K562 (cell line): ENCODE data around the gene SAMD15. TPM values are rescaled to one million over a fixed set of nuclear protein-coding genes. Genes with fewer than 3 reads are reported as not detected.

Source experiments
- ATAC-seq: fragments of 200-7000 bp; cut with Tn5 transposase; 3 replicates; pipeline ENCODE4 v1.9.1; 2020; ENCODE audit warnings: moderate library complexity
- BruUV-seq: library from RNA; stranded (reverse); fragments of 400-500 nt; replicated peaks from 2 replicates; lab custom pipeline; 2021; lab: Mats Ljungman, UMichigan
- CTCF ChIA-PET: fragments of 300-600 bp; formaldehyde crosslinking; extraction: SDS; loops from one replicate; lab custom pipeline; 2021; ENCODE audit warnings: low intra/inter-chr PET ratio; lab: Yijun Ruan, JAX
- POLR2A ChIA-PET: fragments of 300-600, 350-650 bp; sonication (Branson Sonifier 250); formaldehyde crosslinking; extraction: SDS; loops from one replicate; lab custom pipeline; 2021; ENCODE audit warnings: antibody characterized with exemption, inconsistent platforms; lab: Yijun Ruan, JAX
- DNase-seq, 4 experiments: peaks; one replicate each; pipeline versions ENCODE4 v3.0.0 to v3.0.0-alpha.2; 2011 to 2018; ENCODE audit warnings: low spot score in 3 of 4, mixed read lengths in 3 of 4; ENCODE audit errors: extremely low read depth in 1 of 4
- FAIRE-seq: peaks from 2 replicates; lab custom pipeline; 2011; peaks lifted over from hg19 to GRCh38; lab: Jason Lieb, UNC
- H2AFZ ChIP-seq: 2 replicates; pipeline ENCODE4 v1.6.0; 2011; ENCODE audit warnings: low read depth, low read length, control low read depth, inconsistent platforms
- H3K27ac ChIP-seq: fragments of 200-600 bp; 3 replicates; pipeline ENCODE4 v1.8.0; 2011; ENCODE audit warnings: low read depth, mild to moderate bottlenecking, control low read depth, inconsistent platforms, low read length, moderate library complexity, mixed read lengths; ENCODE audit errors: extremely low read depth
- H3K27me3 ChIP-seq, 2 experiments: fragments of 300-600 bp in 1 of 2; 2 replicates in 1 of 2; 3 replicates in 1 of 2; pipeline versions ENCODE4 v1.6.0 to v1.8.0; 2011; ENCODE audit warnings: inconsistent platforms in 2 of 2, low read length in 2 of 2, mild to moderate bottlenecking in 1 of 2, mixed read lengths in 1 of 2, moderate library complexity in 1 of 2; ENCODE audit not compliant: control insufficient read depth in 2 of 2, insufficient read depth in 2 of 2
- H3K36me3 ChIP-seq: fragments of 300-600 bp; 3 replicates; pipeline ENCODE4 v1.8.0; 2011; ENCODE audit warnings: mild to moderate bottlenecking, low read length, inconsistent platforms; ENCODE audit not compliant: control insufficient read depth, insufficient read depth
- H3K4me1 ChIP-seq, 2 experiments: fragments of 200-600 bp in 1 of 2; replicated peaks in 1 of 2; 2 replicates in 1 of 2; 3 replicates in 1 of 2; pipeline versions ENCODE4 v1.5.1 to v1.8.0; 2011; ENCODE audit warnings: inconsistent platforms in 2 of 2, low read length in 2 of 2, mild to moderate bottlenecking in 1 of 2, mixed read lengths in 1 of 2, moderate library complexity in 1 of 2; ENCODE audit not compliant: control insufficient read depth in 2 of 2, insufficient read depth in 2 of 2
- H3K4me2 ChIP-seq: 2 replicates; pipeline ENCODE4 v1.6.1; 2011; ENCODE audit warnings: low read length, control low read depth, inconsistent platforms, mixed read lengths; ENCODE audit not compliant: insufficient read depth
- H3K4me3 ChIP-seq: fragments of 200-600 bp; sonication (generic), shearing (Covaris generic); 2 replicates; pipeline ENCODE4 v1.5.1; 2016; ENCODE audit warnings: control low read depth, inconsistent platforms
- H3K79me2 ChIP-seq: fragments of 200-600 bp; 3 replicates; pipeline ENCODE4 v1.8.0; 2011; ENCODE audit warnings: low read length, inconsistent platforms; ENCODE audit not compliant: control insufficient read depth, insufficient read depth
- H3K9ac ChIP-seq, 2 experiments: 2 replicates each; pipeline versions ENCODE4 v1.6.0 to v1.6.1; 2011; ENCODE audit warnings: low read depth in 2 of 2, low read length in 2 of 2, control low read depth in 1 of 2, inconsistent platforms in 1 of 2, mild to moderate bottlenecking in 1 of 2, mixed read lengths in 1 of 2; ENCODE audit not compliant: insufficient read depth in 1 of 2
- H3K9me1 ChIP-seq: one replicate; pipeline ENCODE4 v1.6.0; 2011; ENCODE audit warnings: inconsistent platforms, mild to moderate bottlenecking, low read length, moderate library complexity; ENCODE audit not compliant: control insufficient read depth, insufficient read depth
- H3K9me3 ChIP-seq: replicated peaks from 2 replicates; pipeline ENCODE4 v1.5.1; 2011; ENCODE audit warnings: low read depth, low read length, inconsistent platforms; ENCODE audit not compliant: control insufficient read depth, insufficient read depth
- H4K20me1 ChIP-seq: replicated peaks from 2 replicates; pipeline ENCODE4 v1.6.1; 2011; ENCODE audit warnings: low read length, inconsistent platforms, mixed read lengths; ENCODE audit not compliant: control insufficient read depth, insufficient read depth
- BRF2 ChIP-seq: IDR thresholded peaks from 3 replicates; pipeline ENCODE4 v1.6.1; 2011; ENCODE audit warnings: borderline replicate concordance, mild to moderate bottlenecking; ENCODE audit not compliant: insufficient read length, insufficient read depth
- DIDO1 ChIP-seq: fragments of 450-650 bp; IDR thresholded peaks from 2 replicates; pipeline ENCODE4 v1.6.1; 2016; ENCODE audit warnings: low read depth, missing biosample characterization, missing genetic modification characterization
- ETV5 ChIP-seq: sonication (generic); formaldehyde crosslinking; IDR thresholded peaks from 2 replicates; pipeline ENCODE4 v1.4.0; 2020; ENCODE audit warnings: low read depth, mild to moderate bottlenecking, missing genetic modification reagents
- GATAD2B ChIP-seq: fragments of 450-650 bp; IDR thresholded peaks from 2 replicates; pipeline ENCODE4 v1.6.1; 2017; ENCODE audit warnings: mild to moderate bottlenecking, borderline replicate concordance
- HDAC1 ChIP-seq, 2 experiments: fragments of 450-650 bp; IDR thresholded peaks; 2 replicates each; pipeline ENCODE4 v1.6.1; 2016 to 2017; ENCODE audit warnings: inconsistent platforms in 1 of 2, mild to moderate bottlenecking in 1 of 2, moderate library complexity in 1 of 2
- IFI16 ChIP-seq: fragments of 250-450 bp; sonication (Bioruptor Pico); IDR thresholded peaks from 2 replicates; pipeline ENCODE4 v2.1.2; 2022; ENCODE audit warnings: mild to moderate bottlenecking, inconsistent platforms
- ILF3 ChIP-seq: fragments of 450-650 bp; IDR thresholded peaks from 2 replicates; pipeline ENCODE4 v1.6.1; 2018; ENCODE audit warnings: antibody characterized with exemption, mild to moderate bottlenecking, moderate library complexity, borderline replicate concordance
- MTA1 ChIP-seq: fragments of 450-650 bp; IDR thresholded peaks from 2 replicates; pipeline ENCODE4 v1.6.1; 2017; ENCODE audit warnings: borderline replicate concordance
- NCOA4 ChIP-seq: fragments of 450-650 bp; IDR thresholded peaks from 2 replicates; pipeline ENCODE4 v1.6.1; 2018; ENCODE audit warnings: mild to moderate bottlenecking; ENCODE audit not compliant: partially characterized antibody
- NCOR1 ChIP-seq: fragments of 450-650 bp; IDR thresholded peaks from 2 replicates; pipeline ENCODE4 v1.6.1; 2016; ENCODE audit warnings: mild to moderate bottlenecking, moderate library complexity
- NR2C1 ChIP-seq, 2 experiments: fragments of 450-650 bp; IDR thresholded peaks; 2 replicates each; pipeline ENCODE4 v1.6.1; 2017; ENCODE audit warnings: mild to moderate bottlenecking in 2 of 2, antibody characterized with exemption in 1 of 2, inconsistent platforms in 1 of 2, missing compliant biosample characterization in 1 of 2, missing genetic modification characterization in 1 of 2
- PKNOX1 ChIP-seq: fragments of 450-650 bp; IDR thresholded peaks from 2 replicates; pipeline ENCODE4 v1.6.1; 2016
- RB1 ChIP-seq: fragments of 450-650 bp; IDR thresholded peaks from 2 replicates; pipeline ENCODE4 v1.6.1; 2017; ENCODE audit warnings: low read depth, mild to moderate bottlenecking
- SIN3A ChIP-seq, 2 experiments: fragments of 150-350 bp in 1 of 2; IDR thresholded peaks; 2 replicates each; pipeline ENCODE4 v1.6.1; 2011 to 2016; ENCODE audit warnings: borderline replicate concordance in 2 of 2, low read depth in 2 of 2, low read length in 2 of 2, mild to moderate bottlenecking in 2 of 2, moderate library complexity in 2 of 2; ENCODE audit not compliant: control insufficient read depth in 1 of 2
- ZBTB8A ChIP-seq: fragments of 450-650 bp; IDR thresholded peaks from 2 replicates; pipeline ENCODE4 v1.6.1; 2018; ENCODE audit warnings: mild to moderate bottlenecking, moderate library complexity; ENCODE audit not compliant: partially characterized antibody
- ZNF174 ChIP-seq: fragments of 250-450 bp; sonication (Bioruptor Pico); IDR thresholded peaks from 2 replicates; pipeline ENCODE4 v1.4.0; 2020; ENCODE audit warnings: mild to moderate bottlenecking
- ZNF668 ChIP-seq: fragments of 250-450 bp; sonication (Bioruptor Pico); IDR thresholded peaks from 2 replicates; pipeline ENCODE4 v1.8.0; 2022; ENCODE audit warnings: mild to moderate bottlenecking, inconsistent platforms
- WGBS: fragments of 100-300 bp; shearing (Covaris generic); methylation state at CpG from one replicate; pipeline ENCODE4 v1.1.6; 2016; ENCODE audit warnings: low coverage, mixed read lengths; ENCODE audit not compliant: insufficient coverage; ENCODE audit errors: missing lambda C conversion rate; 5-methylcytosine and 5-hydroxymethylcytosine counted together
- in situ Hi-C: fragments of 300-500 bp; cut with MboI; formaldehyde crosslinking; loops from 4 replicates; pipeline ENCODE4 v1.15.0; 2018; ENCODE audit warnings: inconsistent platforms, mixed read lengths
- intact Hi-C: fragments of 100-400 bp; cut with micrococcal nuclease; formaldehyde crosslinking; loops from 2 replicates; pipeline ENCODE4 v1.14.2; 2022
- polyA plus RNA-seq, 8 experiments: library from polyadenylated mRNA; depleted of rRNA in 4 of 8; stranded (reverse) in 5 of 8; unstranded in 3 of 8; fragments of >200 nt; fragmentation: Nextera tagmentation in 2 of 8; fragmentation: Illumina TruSeq in 1 of 8; extraction: Ambion mirVana in 2 of 8; extraction: Trizol in 1 of 8; gene quantifications; 2 replicates each; pipeline versions ENCODE4 v1.2.1 to v1.2.3, GENCODE V29; 2011 to 2014; ENCODE audit warnings: inconsistent platforms in 1 of 8, missing spikeins in 1 of 8
- total RNA-seq, 7 experiments: library from RNA; depleted of rRNA in 6 of 7; stranded (reverse); fragments of >200 nt in 6 of 7; fragmentation: Illumina TruSeq in 2 of 7; extraction: Trizol in 2 of 7; gene quantifications; 2 replicates each; pipeline versions ENCODE4 v1.2.1 to v1.2.3, GENCODE V29; 2011 to 2021; ENCODE audit warnings: low replicate concordance in 1 of 7
- TF ChIP-seq, protein P1 (sequence below): fragments of 250-450 bp; sonication (Bioruptor Pico); IDR thresholded peaks from 2 replicates; pipeline ENCODE4 v1.8.0; 2022; ENCODE audit warnings: inconsistent platforms
- TF ChIP-seq, protein P2 (sequence below): fragments of 250-450 bp; sonication (Bioruptor Pico); IDR thresholded peaks from 2 replicates; pipeline ENCODE4 v1.8.0; 2021; ENCODE audit warnings: moderate library complexity, mild to moderate bottlenecking, inconsistent platforms

SAMD15 gene
- total and polyA plus RNA-seq, 9 of the 15 experiments (the other 6 are each of a cell fraction or from before 2014, with no cell fraction given) = 0.18 to 0.54 (median 0.25) TPM

DNA sequence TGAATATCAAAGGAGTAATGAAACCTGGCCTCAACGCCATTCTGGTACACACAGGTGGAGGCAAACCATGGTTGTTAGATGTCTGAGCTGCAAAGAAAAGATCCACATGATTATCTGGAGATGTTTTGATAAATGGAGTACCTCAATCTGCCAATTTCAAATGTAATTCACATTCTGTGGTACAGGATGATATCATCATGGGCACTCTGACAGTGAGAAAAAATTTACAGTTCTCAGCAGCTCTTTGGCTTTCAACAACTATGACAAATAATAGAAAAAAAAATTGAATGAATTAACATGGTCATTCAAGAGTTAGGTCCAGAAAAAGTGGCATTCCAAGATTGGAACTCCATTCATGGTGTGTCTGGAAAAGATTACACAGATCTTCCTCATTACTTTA is 17.6 kb upstream of the SAMD15 start:
- POLR2A ChIA-PET = no interaction called here
- Histone ChIP-seq H3K9ac (no peak overlapping the region), H3K27ac (no peak overlapping the region), H2AFZ (no peak overlapping the region), H3K4me1 (no peaks in the 10 kb centered on the region; a peak in 1 of 5 replicates), H3K4me2 (no peak overlapping the region)
- no peak for ATAC-seq
- no peak for DNase-seq
- in situ Hi-C loops = no loop called here
- TF ChIP-seq ZBTB8A (no peak), NR2C1 (IDR thresholded peaks at IDR 0.05) (no peak), NR2C1 (tag; IDR thresholded peaks at IDR 0.05) (no peak), BRF2 (no peak), ZNF668 (no peak), ZNF174 (CRISPR knock-in tag) (no peak), RB1 (no peak), NCOR1 (no peak), IFI16 (CRISPR knock-in tag) (no peak), HDAC1 (IDR thresholded peaks at IDR 0.05) (no peak), SIN3A (IDR thresholded peaks at IDR 0.05; ENCODE audit: borderline replicate concordance in 2 of 2, control insufficient read depth in 1 of 2, low read depth in 2 of 2, low read length in 2 of 2) (no peak), ILF3 (no peak), GATAD2B (no peak), MTA1 (no peak), NCOA4 (no peak), ETV5 (CRISPR knock-in tag) (no peak), DIDO1 (no peak), PKNOX1 (no peak)
- TF ChIP-seq, protein P1, sequence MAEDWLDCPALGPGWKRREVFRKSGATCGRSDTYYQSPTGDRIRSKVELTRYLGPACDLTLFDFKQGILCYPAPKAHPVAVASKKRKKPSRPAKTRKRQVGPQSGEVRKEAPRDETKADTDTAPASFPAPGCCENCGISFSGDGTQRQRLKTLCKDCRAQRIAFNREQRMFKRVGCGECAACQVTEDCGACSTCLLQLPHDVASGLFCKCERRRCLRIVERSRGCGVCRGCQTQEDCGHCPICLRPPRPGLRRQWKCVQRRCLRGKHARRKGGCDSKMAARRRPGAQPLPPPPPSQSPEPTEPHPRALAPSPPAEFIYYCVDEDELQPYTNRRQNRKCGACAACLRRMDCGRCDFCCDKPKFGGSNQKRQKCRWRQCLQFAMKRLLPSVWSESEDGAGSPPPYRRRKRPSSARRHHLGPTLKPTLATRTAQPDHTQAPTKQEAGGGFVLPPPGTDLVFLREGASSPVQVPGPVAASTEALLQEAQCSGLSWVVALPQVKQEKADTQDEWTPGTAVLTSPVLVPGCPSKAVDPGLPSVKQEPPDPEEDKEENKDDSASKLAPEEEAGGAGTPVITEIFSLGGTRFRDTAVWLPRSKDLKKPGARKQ (CRISPR knock-in tag) = no peak
- TF ChIP-seq, protein P2, sequence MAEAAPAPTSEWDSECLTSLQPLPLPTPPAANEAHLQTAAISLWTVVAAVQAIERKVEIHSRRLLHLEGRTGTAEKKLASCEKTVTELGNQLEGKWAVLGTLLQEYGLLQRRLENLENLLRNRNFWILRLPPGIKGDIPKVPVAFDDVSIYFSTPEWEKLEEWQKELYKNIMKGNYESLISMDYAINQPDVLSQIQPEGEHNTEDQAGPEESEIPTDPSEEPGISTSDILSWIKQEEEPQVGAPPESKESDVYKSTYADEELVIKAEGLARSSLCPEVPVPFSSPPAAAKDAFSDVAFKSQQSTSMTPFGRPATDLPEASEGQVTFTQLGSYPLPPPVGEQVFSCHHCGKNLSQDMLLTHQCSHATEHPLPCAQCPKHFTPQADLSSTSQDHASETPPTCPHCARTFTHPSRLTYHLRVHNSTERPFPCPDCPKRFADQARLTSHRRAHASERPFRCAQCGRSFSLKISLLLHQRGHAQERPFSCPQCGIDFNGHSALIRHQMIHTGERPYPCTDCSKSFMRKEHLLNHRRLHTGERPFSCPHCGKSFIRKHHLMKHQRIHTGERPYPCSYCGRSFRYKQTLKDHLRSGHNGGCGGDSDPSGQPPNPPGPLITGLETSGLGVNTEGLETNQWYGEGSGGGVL = no peak
- TF ChIP-seq, all 486 proteins: peak for 0
- WGBS = 44% methylated on average over 1 of the region's 1 CpG
- no peak for FAIRE-seq
- Histone ChIP-seq H3K9me3 (no peaks in the 10 kb centered on the region), H3K9me1 (no peaks in the 10 kb centered on the region), H3K4me3 (no peak overlapping the region), H3K36me3 (no peaks in the 10 kb centered on the region), H3K27me3 (no peaks in the 10 kb centered on the region), H3K79me2 (no peaks in the 10 kb centered on the region; the same call in 2 of the 3 replicates), H4K20me1 (no peaks in the 10 kb centered on the region)
- BruUV-seq = no TSS peak
- CTCF ChIA-PET = no interaction called here
- intact Hi-C loops = no loop called here
